ENCODE data around the gene TEX2. TPM values are rescaled to one million over a fixed set of nuclear protein-coding genes. Genes with fewer than 3 reads are reported as not detected.

The TEX2 gene
- total RNA-seq, 1 experiment from 2014 or later = 10.8 TPM

DNA sequence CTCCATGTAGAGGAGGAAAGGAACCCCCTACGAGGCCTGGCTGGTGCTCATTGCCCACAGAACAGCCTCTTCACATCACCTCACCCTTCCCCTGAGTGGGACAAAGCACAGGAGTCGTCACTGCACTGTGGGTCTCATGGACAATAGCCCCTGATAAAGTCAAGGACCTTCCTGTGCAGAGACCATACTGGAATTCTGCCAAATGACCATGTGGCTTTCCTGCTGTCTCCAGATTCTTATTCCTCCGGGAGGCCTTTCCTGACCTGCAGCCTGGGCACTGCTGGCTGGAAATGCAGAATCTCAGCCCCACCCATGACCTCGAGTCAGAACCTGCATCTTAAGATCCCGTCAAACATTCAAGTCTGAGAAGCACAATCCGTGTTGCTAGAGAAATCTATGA is 72.6 kb downstream of the TEX2 start (continued):
- TF ChIP-seq FOXP1 (CRISPR knock-in tag; IDR thresholded peaks at IDR 0.05; ENCODE audit: borderline replicate concordance) (no peak), TP53 (CRISPR knock-in tag; IDR thresholded peaks at IDR 0.05) (no peak), ZNF263 (CRISPR knock-in tag; IDR thresholded peaks at IDR 0.05; ENCODE audit: low read depth) (no peak)
- TF ChIP-seq, protein P1, sequence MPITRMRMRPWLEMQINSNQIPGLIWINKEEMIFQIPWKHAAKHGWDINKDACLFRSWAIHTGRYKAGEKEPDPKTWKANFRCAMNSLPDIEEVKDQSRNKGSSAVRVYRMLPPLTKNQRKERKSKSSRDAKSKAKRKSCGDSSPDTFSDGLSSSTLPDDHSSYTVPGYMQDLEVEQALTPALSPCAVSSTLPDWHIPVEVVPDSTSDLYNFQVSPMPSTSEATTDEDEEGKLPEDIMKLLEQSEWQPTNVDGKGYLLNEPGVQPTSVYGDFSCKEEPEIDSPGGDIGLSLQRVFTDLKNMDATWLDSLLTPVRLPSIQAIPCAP (CRISPR knock-in tag; IDR thresholded peaks at IDR 0.05) = no peak

DNA sequence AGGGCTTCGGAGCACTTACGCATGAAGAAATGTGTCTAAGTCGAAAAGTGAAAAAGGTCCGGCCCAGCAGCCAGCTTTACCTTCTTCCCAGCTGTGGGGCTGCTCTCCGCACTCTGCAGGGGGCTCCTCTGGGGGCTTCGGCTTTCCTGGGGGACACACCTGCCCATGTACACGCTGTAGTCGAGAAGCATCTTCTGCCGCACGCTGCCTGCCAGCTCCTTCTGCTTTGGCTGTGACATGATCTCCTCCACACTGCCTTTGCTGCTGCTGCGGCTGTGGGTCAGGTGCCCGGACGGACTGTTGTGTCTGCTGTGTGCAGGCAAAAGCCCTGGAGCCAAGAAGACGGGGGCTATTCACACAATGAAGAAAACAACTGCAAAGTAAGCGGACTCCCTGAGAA is 75.0 kb downstream of the TEX2 start:
- CTCF ChIA-PET = no interaction called here
- TF ChIP-seq TEAD1 (CRISPR knock-in tag; IDR thresholded peaks at IDR 0.05) = no peak
- TF ChIP-seq ESRRA (CRISPR knock-in tag; IDR thresholded peaks at IDR 0.05; ENCODE audit: borderline replicate concordance) = no peak
- TF ChIP-seq, protein P2, sequence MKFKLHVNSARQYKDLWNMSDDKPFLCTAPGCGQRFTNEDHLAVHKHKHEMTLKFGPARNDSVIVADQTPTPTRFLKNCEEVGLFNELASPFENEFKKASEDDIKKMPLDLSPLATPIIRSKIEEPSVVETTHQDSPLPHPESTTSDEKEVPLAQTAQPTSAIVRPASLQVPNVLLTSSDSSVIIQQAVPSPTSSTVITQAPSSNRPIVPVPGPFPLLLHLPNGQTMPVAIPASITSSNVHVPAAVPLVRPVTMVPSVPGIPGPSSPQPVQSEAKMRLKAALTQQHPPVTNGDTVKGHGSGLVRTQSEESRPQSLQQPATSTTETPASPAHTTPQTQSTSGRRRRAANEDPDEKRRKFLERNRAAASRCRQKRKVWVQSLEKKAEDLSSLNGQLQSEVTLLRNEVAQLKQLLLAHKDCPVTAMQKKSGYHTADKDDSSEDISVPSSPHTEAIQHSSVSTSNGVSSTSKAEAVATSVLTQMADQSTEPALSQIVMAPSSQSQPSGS (CRISPR knock-in tag; IDR thresholded peaks at IDR 0.05; ENCODE audit: borderline replicate concordance, low read depth) = no peak
- TF ChIP-seq, protein P3, sequence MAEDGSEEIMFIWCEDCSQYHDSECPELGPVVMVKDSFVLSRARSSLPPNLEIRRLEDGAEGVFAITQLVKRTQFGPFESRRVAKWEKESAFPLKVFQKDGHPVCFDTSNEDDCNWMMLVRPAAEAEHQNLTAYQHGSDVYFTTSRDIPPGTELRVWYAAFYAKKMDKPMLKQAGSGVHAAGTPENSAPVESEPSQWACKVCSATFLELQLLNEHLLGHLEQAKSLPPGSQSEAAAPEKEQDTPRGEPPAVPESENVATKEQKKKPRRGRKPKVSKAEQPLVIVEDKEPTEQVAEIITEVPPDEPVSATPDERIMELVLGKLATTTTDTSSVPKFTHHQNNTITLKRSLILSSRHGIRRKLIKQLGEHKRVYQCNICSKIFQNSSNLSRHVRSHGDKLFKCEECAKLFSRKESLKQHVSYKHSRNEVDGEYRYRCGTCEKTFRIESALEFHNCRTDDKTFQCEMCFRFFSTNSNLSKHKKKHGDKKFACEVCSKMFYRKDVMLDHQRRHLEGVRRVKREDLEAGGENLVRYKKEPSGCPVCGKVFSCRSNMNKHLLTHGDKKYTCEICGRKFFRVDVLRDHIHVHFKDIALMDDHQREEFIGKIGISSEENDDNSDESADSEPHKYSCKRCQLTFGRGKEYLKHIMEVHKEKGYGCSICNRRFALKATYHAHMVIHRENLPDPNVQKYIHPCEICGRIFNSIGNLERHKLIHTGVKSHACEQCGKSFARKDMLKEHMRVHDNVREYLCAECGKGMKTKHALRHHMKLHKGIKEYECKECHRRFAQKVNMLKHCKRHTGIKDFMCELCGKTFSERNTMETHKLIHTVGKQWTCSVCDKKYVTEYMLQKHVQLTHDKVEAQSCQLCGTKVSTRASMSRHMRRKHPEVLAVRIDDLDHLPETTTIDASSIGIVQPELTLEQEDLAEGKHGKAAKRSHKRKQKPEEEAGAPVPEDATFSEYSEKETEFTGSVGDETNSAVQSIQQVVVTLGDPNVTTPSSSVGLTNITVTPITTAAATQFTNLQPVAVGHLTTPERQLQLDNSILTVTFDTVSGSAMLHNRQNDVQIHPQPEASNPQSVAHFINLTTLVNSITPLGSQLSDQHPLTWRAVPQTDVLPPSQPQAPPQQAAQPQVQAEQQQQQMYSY (CRISPR knock-in tag; IDR thresholded peaks at IDR 0.05) = no peak
- TF ChIP-seq TP53 (CRISPR knock-in tag; IDR thresholded peaks at IDR 0.05) = no peak
- TF ChIP-seq, protein P4, sequence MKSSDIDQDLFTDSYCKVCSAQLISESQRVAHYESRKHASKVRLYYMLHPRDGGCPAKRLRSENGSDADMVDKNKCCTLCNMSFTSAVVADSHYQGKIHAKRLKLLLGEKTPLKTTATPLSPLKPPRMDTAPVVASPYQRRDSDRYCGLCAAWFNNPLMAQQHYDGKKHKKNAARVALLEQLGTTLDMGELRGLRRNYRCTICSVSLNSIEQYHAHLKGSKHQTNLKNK (CRISPR knock-in tag; IDR thresholded peaks at IDR 0.05) = no peak
- TF ChIP-seq, protein P5, sequence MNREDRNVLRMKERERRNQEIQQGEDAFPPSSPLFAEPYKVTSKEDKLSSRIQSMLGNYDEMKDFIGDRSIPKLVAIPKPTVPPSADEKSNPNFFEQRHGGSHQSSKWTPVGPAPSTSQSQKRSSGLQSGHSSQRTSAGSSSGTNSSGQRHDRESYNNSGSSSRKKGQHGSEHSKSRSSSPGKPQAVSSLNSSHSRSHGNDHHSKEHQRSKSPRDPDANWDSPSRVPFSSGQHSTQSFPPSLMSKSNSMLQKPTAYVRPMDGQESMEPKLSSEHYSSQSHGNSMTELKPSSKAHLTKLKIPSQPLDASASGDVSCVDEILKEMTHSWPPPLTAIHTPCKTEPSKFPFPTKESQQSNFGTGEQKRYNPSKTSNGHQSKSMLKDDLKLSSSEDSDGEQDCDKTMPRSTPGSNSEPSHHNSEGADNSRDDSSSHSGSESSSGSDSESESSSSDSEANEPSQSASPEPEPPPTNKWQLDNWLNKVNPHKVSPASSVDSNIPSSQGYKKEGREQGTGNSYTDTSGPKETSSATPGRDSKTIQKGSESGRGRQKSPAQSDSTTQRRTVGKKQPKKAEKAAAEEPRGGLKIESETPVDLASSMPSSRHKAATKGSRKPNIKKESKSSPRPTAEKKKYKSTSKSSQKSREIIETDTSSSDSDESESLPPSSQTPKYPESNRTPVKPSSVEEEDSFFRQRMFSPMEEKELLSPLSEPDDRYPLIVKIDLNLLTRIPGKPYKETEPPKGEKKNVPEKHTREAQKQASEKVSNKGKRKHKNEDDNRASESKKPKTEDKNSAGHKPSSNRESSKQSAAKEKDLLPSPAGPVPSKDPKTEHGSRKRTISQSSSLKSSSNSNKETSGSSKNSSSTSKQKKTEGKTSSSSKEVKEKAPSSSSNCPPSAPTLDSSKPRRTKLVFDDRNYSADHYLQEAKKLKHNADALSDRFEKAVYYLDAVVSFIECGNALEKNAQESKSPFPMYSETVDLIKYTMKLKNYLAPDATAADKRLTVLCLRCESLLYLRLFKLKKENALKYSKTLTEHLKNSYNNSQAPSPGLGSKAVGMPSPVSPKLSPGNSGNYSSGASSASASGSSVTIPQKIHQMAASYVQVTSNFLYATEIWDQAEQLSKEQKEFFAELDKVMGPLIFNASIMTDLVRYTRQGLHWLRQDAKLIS (CRISPR knock-in tag; IDR thresholded peaks at IDR 0.05; ENCODE audit: borderline replicate concordance) = no peak
- Mint-ChIP-seq H3K36me3 (no peaks in the 10 kb centered on the region), H3K4me3 (no peak overlapping the region), H3K27me3 (ENCODE audit: low read depth) (no peaks in the 10 kb centered on the region), H3K4me1 (no peaks in the 10 kb centered on the region), H3K9me3 (no peaks in the 10 kb centered on the region), H3K27ac (no peak overlapping the region)
- POLR2A ChIA-PET = no interaction called here
- no peak for ATAC-seq
- DNase-seq (ENCODE audit: low spot score) = no peak

DNA sequence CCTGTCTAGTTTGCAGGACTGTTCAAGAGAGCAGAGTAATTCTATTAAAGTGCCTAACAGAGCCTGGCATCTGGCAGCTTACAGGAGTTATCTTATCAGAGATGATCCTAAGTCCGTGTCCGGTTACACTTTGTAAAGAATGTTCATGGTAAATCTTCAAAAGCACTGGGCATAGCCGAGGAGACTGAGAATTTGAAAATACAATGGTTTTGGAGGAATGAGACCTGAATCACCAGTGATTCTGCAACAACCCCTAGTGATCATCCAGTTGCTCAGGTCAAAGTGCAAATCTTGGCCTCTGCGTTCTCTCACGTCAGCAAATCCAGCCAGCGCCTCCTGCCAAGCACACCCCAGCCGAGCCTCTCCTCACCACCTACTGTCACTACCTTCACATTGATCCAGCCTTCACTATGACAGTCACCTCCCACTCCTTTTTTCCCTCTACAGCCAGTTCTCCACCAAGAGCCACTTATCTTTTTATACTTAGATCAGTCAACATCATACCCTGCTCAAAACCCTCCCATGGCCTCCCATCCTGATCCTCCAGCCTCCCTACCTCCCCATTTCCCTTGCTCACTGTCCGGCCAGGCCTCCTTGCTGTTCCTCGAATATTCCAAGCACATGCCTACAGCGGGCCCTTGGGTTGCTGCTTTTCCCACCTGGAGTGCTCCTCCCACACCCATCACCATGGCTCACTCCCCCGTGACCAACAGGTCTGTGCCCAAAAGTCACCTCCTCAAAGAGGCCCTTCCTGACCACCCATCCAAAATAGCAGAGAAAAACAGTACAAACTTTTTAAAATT is 75.8 kb downstream of the TEX2 start:
- no peak for DNase-seq (ENCODE audit: low spot score)
- TF ChIP-seq, protein P6, sequence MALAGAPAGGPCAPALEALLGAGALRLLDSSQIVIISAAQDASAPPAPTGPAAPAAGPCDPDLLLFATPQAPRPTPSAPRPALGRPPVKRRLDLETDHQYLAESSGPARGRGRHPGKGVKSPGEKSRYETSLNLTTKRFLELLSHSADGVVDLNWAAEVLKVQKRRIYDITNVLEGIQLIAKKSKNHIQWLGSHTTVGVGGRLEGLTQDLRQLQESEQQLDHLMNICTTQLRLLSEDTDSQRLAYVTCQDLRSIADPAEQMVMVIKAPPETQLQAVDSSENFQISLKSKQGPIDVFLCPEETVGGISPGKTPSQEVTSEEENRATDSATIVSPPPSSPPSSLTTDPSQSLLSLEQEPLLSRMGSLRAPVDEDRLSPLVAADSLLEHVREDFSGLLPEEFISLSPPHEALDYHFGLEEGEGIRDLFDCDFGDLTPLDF (CRISPR knock-in tag; IDR thresholded peaks at IDR 0.05) = no peak
- no peaks in the 10 kb centered on the region for H3K9me3 Mint-ChIP-seq
- no peak overlapping the region for H3K4me3 Mint-ChIP-seq
- H3K27ac Mint-ChIP-seq = no peak overlapping the region
- ChIA-PET CTCF (no interaction called here), POLR2A (no interaction called here)
- no peaks in the 10 kb centered on the region for H3K4me1 Mint-ChIP-seq
- no peaks in the 10 kb centered on the region for H3K36me3 Mint-ChIP-seq
- no peaks in the 10 kb centered on the region for H3K27me3 Mint-ChIP-seq (ENCODE audit: low read depth)
- no peak for ATAC-seq

Measured in WTC11 (cell line).